ENCODE results near the gene PCDHA7.
A peak's percentile ranks its signal among the peaks of the same experiment; 100 is the strongest.
"Not testable (repeated sequence)": the region's sequence is repeated elsewhere in the genome, so short reads cannot be mapped to it uniquely, and the experiment has no call there.

PCDHA7 gene

DNA sequence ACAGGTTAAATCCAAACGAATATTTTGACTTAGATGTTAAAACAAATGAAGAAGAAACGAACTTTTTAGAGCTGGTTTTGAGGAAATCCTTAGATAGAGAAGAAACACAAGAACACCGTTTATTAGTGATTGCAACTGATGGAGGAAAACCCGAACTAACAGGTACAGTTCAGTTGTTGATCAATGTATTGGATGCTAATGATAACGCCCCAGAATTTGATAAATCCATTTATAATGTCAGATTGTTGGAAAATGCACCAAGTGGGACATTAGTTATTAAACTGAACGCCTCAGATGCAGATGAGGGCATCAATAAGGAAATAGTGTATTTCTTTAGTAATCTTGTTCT lies 11.8 kb upstream of the PCDHA7 start:
- no peak for DNase-seq (ENCODE audit: low spot score)

DNA sequence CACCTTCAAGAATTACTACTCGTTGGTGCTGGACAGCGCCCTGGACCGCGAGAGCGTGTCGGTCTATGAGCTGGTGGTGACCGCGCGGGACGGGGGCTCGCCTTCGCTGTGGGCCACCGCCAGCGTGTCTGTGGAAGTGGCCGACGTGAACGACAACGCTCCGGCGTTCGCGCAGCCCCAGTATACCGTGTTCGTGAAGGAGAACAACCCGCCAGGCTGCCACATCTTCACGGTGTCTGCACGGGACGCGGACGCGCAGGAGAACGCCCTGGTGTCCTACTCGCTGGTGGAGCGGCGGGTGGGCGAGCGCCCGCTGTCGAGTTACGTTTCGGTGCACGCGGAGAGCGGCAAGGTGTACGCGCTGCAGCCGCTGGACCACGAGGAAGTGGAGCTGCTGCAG lies 11.1 kb upstream of the PCDHA7 start:
- not testable (repeated sequence) for DNase-seq (ENCODE audit: low spot score)

DNA sequence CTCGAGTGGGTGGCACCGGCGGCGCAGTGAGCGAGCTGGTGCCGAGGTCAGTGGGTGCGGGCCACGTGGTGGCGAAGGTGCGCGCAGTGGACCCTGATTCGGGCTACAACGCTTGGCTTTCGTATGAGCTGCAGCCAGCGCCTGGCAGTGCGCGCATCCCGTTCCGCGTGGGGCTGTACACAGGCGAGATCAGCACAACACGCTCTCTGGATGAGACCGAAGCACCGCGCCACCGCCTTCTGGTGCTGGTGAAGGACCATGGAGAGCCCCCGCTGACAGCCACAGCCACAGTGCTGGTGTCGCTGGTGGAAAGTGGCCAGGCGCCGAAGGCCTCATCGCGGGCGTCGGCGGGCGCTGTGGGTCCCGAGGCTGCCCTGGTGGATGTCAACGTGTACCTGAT lies 10.6 kb upstream of the PCDHA7 start:
- no peak for DNase-seq (ENCODE audit: low spot score)

DNA sequence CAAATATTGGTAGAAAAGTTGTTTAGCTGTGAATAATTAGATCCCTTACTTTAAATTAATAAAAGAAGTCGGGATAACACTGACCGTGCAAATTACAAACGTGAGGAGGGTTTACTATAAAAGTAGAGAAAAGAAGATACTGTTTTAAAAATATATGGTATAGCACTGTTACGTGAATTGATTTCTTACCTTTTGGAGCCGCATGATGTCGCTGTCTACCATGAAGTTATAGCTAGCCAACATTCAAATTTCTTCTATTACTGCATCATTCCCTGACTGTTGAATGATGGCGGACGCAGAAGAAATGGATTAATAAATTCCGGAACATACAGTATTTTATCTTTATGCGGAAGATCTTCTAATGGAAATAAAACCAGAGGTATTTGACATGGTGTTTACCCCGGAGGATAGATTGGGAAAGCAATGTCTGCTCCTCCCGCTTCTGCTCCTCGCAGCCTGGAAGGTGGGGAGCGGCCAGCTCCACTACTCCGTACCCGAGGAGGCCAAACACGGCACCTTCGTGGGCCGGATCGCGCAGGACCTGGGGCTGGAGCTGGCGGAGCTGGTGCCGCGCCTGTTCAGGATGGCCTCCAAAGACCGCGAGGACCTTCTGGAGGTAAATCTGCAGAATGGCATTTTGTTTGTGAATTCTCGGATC lies 6.2 kb upstream of the PCDHA7 start, which contains the start of gene PCDHA6:
Gene PCDHA6, plus strand, starts transcription at position 257 of the 658 bp plus-strand sequence. Its CDS starts 132 bp downstream, at position 389.
- DNase-seq (ENCODE audit: low spot score): peak; percentile 39

DNA sequence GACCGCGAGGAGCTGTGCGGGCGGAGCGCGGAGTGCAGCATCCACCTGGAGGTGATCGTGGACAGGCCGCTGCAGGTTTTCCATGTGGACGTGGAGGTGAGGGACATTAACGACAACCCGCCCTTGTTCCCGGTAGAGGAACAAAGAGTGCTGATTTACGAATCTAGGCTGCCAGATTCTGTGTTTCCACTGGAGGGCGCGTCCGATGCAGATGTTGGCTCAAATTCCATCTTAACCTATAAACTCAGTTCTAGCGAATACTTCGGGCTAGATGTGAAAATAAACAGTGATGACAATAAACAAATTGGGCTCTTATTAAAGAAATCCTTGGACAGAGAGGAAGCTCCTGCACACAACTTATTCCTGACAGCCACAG lies 5.7 kb upstream of the PCDHA7 start:
- no peak for DNase-seq (ENCODE audit: low spot score)

DNA sequence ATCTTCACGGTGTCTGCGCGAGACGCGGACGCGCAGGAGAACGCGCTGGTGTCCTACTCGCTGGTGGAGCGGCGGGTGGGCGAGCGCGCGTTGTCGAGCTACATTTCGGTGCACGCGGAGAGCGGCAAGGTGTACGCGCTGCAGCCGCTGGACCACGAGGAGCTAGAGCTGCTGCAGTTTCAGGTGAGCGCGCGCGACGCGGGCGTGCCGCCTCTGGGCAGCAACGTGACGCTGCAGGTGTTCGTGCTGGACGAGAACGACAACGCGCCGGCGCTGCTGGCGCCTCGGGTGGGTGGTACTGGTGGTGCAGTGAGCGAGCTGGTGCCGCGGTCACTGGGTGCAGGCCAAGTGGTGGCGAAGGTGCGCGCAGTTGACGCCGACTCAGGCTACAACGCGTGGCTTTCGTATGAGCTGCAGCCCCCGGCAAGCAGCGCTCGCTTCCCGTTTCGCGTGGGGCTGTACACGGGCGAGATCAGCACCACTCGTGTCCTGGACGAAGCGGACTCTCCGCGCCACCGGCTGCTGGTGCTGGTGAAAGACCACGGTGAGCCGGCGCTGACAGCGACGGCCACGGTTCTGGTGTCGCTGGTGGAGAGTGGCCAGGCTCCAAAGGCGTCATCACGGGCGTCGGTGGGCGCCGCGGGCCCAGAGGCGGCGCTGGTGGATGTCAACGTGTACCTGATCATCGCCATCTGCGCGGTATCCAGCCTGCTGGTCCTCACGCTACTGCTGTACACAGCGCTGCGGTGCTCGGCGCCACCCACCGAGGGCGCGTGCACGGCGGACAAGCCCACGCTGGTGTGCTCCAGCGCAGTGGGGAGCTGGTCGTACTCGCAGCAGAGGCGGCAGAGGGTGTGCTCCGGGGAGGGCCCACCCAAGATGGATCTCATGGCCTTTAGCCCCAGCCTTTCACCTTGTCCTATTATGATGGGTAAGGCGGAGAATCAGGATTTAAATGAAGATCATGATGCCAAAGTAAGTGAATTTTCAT lies 4.3 kb upstream of the PCDHA7 start:
- DNase-seq (ENCODE audit: low spot score): not testable (repeated sequence)

DNA sequence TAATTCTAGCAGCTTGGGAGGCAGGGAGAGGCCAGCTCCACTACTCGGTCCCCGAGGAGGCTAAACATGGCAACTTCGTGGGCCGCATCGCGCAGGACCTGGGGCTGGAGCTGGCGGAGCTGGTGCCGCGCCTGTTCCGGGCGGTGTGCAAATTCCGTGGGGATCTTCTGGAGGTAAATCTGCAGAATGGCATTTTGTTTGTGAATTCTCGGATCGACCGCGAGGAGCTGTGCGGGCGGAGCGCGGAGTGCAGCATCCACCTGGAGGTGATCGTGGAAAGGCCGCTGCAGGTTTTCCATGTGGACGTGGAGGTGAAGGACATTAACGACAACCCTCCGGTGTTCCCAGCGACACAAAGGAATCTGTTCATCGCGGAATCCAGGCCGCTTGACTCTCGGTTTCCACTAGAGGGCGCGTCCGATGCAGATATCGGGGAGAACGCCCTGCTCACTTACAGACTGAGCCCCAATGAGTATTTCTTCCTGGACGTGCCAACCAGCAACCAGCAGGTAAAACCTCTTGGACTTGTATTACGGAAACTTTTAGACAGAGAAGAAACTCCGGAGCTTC lies 455 bp downstream of the PCDHA7 start:
- not testable (repeated sequence) for DNase-seq (ENCODE audit: low spot score)

DNA sequence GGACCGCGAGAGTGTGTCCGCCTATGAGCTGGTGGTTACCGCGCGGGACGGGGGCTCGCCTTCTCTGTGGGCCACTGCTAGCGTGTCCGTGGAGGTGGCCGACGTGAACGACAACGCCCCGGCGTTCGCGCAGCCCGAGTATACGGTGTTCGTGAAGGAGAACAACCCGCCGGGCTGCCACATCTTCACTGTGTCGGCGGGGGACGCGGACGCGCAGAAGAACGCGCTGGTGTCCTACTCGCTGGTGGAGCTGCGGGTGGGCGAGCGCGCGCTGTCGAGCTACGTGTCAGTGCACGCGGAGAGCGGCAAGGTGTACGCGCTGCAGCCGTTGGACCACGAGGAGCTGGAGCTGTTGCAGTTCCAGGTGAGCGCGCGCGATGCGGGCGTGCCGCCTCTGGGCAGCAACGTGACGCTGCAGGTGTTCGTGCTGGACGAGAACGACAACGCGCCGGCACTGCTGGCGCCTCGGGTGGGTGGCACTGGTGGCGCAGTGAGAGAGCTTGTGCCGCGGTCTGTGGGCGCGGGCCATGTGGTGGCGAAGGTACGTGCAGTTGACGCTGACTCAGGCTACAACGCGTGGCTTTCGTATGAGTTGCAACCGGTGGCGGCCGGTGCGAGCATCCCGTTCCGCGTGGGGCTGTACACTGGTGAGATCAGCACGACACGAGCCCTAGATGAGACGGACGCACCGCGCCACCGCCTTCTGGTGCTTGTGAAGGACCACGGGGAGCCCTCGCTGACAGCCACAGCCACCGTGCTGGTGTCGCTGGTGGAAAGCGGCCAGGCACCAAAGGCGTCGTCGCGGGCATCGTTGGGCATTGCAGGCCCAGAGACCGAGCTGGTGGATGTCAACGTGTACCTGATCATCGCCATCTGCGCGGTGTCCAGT lies 1.8 kb downstream of the PCDHA7 start:
- no peak for DNase-seq (ENCODE audit: low spot score)

DNA sequence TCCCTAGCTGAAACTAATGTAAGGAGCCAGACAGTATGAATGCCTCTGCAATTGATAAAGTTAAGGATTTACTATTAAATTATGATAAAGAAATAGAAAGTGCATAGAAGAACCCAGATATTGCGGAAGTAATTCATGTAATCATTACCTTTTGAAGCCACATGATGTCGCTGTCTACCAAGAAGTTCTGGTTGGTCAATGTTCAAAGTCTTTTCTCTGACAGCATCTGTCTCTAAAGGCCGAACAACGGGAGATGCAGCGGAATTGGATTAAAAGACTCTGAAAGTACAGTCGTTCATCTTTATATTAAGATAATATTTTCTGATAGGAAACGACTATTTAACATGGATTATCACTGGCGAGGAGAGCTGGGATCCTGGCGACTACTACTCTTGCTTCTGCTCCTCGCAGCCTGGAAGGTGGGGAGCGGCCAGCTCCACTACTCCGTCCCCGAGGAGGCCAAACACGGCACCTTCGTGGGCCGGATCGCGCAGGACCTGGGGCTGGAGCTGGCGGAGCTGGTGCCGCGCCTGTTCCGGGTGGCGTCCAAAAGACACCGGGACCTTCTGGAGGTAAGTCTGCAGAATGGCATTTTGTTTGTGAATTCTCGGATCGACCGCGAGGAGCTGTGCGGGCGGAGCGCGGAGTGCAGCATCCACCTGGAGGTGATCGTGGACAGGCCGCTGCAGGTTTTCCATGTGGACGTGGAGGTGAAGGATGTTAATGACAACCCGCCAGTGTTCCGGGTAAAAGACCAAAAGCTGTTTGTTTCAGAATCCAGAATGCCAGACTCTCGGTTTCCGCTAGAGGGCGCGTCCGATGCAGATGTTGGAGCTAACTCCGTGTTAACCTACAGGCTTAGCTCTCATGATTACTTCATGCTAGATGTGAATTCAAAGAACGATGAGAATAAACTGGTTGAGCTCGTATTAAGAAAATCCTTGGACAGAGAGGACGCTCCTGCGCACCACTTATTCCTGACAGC lies 7.2 kb downstream of the PCDHA7 start, which contains the start of gene PCDHA8:
Gene PCDHA8, plus strand, starts transcription at position 210 of the 985 bp plus-strand sequence. Its CDS starts 135 bp downstream, at position 345.
- peak; percentile 51 for DNase-seq (ENCODE audit: low spot score)

DNA sequence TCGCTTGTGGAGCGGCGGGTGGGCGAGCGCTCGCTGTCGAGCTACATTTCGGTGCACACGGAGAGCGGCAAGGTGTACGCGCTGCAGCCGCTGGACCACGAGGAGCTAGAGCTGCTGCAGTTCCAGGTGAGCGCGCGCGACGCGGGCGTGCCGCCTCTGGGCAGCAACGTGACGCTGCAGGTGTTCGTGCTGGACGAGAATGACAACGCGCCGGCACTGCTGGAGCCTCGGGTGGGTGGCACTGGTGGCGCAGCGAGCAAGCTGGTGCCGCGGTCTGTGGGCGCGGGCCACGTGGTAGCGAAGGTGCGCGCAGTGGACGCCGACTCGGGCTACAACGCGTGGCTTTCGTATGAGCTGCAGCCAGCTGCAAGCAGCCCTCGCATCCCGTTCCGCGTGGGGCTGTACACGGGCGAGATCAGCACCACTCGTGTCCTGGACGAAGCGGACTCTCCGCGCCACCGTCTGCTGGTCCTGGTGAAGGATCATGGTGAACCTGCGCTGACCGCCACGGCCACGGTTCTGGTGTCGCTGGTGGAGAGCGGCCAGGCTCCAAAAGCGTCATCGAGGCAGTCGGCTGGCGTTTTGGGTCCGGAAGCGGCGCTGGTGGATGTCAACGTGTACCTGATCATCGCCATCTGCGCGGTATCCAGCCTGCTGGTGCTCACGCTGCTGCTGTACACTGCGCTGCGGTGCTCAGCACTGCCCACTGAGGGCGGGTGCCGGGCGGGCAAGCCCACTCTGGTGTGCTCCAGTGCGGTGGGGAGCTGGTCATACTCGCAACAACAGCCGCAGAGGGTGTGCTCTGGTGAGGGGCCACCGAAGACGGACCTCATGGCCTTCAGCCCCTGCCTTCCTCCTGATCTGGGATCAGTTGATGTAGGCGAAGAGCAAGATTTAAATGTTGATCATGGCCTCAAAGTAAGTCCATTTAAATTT lies 9.0 kb downstream of the PCDHA7 start:
- DNase-seq (ENCODE audit: low spot score): no peak

DNA sequence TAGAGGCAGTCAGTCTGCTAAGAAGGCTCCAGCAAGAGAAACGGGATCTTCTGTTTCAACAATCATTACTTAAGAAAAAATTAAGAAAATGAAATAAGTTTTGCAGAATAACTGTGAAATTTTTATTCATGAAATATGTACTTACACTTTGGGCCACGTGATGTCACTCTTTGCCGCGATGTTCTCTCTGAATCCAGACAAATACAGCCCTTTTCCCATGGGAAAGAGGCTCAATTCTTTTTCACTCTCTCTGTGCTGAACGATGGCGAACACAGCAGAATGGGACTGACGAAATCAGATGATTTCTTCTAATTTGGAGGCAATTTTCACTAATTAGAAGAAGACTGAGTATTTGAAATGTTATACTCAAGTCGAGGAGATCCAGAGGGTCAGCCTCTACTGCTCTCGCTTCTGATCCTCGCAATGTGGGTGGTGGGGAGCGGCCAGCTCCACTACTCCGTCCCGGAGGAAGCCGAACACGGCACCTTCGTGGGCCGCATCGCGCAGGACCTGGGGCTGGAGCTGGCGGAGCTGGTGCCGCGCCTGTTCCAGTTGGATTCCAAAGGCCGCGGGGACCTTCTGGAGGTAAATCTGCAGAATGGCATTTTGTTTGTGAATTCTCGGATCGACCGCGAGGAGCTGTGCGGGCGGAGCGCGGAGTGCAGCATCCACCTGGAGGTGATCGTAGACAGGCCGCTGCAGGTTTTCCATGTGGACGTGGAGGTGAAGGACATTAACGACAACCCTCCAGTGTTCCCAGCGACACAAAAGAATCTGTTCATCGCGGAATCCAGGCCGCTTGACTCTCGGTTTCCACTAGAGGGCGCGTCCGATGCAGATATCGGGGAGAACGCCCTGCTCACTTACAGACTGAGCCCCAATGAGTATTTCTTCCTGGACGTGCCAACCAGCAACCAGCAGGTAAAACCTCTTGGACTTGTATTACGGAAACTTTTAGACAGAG lies 14.4 kb downstream of the PCDHA7 start, which contains the start of gene PCDHA9:
Gene PCDHA9, plus strand, starts transcription at position 244 of the 964 bp plus-strand sequence. Its CDS starts 114 bp downstream, at position 358.
- DNase-seq (ENCODE audit: low spot score): not testable (repeated sequence)

DNA sequence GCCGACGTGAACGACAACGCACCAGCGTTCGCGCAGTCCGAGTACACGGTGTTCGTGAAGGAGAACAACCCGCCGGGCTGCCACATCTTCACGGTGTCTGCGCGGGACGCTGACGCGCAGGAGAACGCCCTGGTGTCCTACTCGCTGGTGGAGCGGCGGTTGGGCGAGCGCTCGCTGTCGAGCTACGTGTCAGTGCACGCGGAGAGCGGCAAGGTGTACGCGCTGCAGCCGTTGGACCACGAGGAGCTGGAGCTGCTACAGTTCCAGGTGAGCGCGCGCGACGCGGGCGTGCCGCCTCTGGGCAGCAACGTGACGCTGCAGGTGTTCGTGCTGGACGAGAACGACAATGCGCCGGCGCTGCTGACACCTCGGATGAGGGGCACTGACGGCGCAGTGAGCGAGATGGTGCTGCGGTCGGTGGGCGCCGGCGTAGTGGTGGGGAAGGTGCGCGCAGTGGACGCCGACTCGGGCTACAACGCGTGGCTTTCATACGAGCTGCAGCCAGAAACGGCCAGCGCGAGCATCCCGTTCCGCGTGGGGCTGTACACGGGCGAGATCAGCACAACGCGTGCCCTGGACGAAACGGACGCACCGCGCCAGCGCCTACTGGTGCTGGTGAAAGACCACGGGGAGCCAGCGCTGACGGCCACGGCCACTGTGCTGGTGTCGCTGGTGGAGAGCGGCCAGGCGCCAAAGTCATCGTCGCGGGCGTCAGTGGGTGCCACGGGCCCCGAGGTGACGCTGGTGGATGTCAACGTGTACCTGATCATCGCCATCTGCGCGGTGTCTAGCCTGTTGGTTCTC lies 16.0 kb downstream of the PCDHA7 start:
- not testable (repeated sequence) for DNase-seq (ENCODE audit: low spot score)

DNA sequence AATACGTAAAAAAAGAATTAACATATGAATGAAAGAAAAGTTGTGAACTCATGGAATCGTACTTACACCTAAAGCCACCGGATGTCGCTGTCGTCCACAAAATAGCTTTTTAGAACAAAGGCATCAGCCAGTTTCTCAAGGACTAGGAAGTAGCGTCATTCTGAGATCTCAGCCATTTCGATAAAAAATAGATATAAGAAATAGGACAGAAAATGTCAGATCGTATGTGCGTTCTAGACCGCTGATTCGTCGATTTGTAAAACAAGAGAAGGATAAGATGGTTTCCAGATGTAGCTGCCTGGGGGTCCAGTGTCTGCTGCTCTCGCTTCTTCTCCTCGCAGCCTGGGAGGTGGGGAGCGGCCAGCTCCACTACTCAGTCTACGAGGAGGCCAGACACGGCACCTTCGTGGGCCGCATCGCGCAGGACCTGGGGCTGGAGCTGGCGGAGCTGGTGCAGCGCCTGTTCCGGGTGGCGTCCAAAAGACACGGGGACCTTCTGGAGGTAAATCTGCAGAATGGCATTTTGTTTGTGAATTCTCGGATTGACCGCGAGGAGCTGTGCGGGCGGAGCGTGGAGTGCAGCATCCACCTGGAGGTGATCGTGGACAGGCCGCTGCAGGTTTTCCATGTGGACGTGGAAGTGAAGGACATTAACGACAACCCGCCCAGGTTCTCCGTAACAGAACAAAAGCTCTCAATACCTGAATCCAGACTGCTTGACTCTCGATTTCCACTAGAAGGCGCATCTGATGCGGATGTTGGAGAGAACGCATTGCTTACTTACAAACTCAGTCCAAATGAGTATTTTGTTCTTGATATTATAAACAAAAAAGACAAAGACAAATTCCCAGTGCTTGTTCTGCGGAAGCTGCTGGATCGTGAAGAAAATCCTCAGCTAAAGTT lies 22.0 kb downstream of the PCDHA7 start, which contains the start of gene PCDHA10:
Gene PCDHA10, plus strand, starts transcription at position 126 of the 903 bp plus-strand sequence. Its CDS starts 152 bp downstream, at position 278.
- DNase-seq (ENCODE audit: low spot score): peak; percentile 68

DNA sequence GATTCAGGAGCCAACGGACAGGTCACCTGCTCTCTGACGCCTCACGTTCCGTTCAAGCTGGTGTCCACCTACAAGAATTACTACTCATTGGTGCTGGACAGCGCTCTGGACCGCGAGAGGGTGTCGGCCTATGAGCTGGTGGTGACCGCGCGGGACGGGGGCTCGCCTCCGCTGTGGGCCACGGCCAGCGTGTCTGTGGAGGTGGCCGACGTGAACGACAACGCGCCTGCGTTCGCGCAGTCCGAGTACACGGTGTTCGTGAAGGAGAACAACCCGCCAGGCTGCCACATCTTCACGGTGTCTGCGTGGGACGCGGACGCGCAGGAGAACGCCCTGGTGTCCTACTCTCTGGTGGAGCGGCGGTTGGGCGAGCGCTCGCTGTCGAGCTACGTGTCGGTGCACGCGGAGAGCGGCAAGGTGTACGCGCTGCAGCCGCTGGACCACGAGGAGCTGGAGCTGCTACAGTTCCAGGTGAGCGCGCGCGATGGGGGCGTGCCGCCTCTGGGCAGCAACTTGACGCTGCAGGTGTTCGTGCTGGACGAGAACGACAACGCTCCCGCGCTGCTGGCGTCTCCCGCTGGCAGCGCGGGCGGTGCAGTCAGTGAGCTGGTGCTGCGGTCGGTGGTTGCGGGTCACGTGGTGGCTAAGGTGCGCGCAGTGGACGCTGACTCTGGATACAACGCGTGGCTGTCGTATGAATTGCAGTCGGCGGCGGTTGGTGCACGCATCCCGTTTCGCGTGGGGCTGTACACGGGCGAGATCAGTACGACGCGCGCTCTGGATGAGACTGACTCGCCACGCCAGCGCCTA lies 23.3 kb downstream of the PCDHA7 start:
- DNase-seq (ENCODE audit: low spot score): no peak

DNA sequence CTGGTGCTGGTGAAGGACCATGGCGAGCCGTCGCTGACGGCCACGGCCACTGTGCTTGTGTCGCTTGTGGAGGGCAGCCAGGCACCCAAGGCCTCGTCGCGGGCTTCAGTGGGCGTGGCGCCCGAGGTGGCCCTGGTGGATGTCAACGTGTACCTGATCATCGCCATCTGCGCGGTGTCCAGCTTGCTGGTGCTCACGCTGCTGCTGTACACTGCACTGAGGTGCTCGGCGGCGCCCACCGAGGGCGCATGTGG lies 23.8 kb downstream of the PCDHA7 start:
- no peak for DNase-seq (ENCODE audit: low spot score)

All from globus pallidus (tissue), 1 donor.